Measurements from ENCODE around the gene CDCA4.
A peak's percentile ranks its signal among the peaks of the same experiment; 100 is the strongest.

CDCA4 gene

GRCh38 chr14:105020815-105021655, at the start of gene CDCA4:
Gene CDCA4 (minus strand): TSS chr14:105021083. CDS start chr14:105011929, 9,154 bp downstream.
- peak; percentile 97 for DNase-seq (ENCODE audit: low spot score)

GRCh38 chr14:105069871-105070759, 49.2 kb upstream of the CDCA4 start:
- no peak for DNase-seq (ENCODE audit: low spot score)

- no peak for DNase-seq (ENCODE audit: low spot score)
Observed at GRCh38 chr14:105069522-105069870, 48.6 kb upstream of the CDCA4 start.

- DNase-seq (ENCODE audit: low spot score), result no peak
Observed at GRCh38 chr14:105068818-105069217, 47.9 kb upstream of the CDCA4 start.

GRCh38 chr14:105067969-105068301, 47.1 kb upstream of the CDCA4 start:
- DNase-seq (ENCODE audit: low spot score), result no peak

GRCh38 chr14:105067140-105067968, 46.5 kb upstream of the CDCA4 start:
- DNase-seq (ENCODE audit: low spot score), result no peak

GRCh38 chr14:105066240-105067071, 45.6 kb upstream of the CDCA4 start:
- DNase-seq (ENCODE audit: low spot score), result no peak

- peak; percentile 94 for DNase-seq (ENCODE audit: low spot score)
Observed at GRCh38 chr14:105065280-105066228, 44.7 kb upstream of the CDCA4 start, which contains the start of gene GPR132. Gene GPR132 (minus strand): TSS chr14:105065430. CDS start chr14:105055420, 10,010 bp downstream.

- DNase-seq (ENCODE audit: low spot score), result no peak
Observed at GRCh38 chr14:105064721-105065143, 43.8 kb upstream of the CDCA4 start.

- DNase-seq (ENCODE audit: low spot score), result no peak
Observed at GRCh38 chr14:105064001-105064400, 43.1 kb upstream of the CDCA4 start.

- DNase-seq (ENCODE audit: low spot score), result peak; percentile 58
Observed at GRCh38 chr14:105063506-105063905, 42.6 kb upstream of the CDCA4 start.

GRCh38 chr14:105063056-105063455, 42.2 kb upstream of the CDCA4 start:
- no peak for DNase-seq (ENCODE audit: low spot score)

GRCh38 chr14:105062048-105062433, 41.2 kb upstream of the CDCA4 start:
- DNase-seq (ENCODE audit: low spot score), result no peak

GRCh38 chr14:105061428-105062047, 40.7 kb upstream of the CDCA4 start:
- DNase-seq (ENCODE audit: low spot score), result peak; percentile 62

- DNase-seq (ENCODE audit: low spot score), result peak; percentile 77
Observed at GRCh38 chr14:105060751-105061427, 40.0 kb upstream of the CDCA4 start.

GRCh38 chr14:105059925-105060565, 39.2 kb upstream of the CDCA4 start:
- DNase-seq (ENCODE audit: low spot score), result no peak

- no peak for DNase-seq (ENCODE audit: low spot score)
Observed at GRCh38 chr14:105059035-105059924, 38.4 kb upstream of the CDCA4 start.
